GM12873 (cell line): Measurements from ENCODE around the gene ENOX1.

Source experiments
- CTCF ChIP-seq: IDR thresholded peaks from 2 replicates; pipeline ENCODE4 v1.5.1; 2012; ENCODE audit warnings: low read depth, mild to moderate bottlenecking, moderate library complexity, low read length, control low read depth; ENCODE audit not compliant: insufficient read depth; ENCODE audit errors: missing control alignments

The ENOX1 gene

GRCh38 chr13:43271152-43271551 is 515.6 kb downstream of the ENOX1 start:
- TF ChIP-seq CTCF: no peak

- TF ChIP-seq CTCF: no peak
Measured at GRCh38 chr13:43270130-43270830, 516.5 kb downstream of the ENOX1 start.

- TF ChIP-seq CTCF: no peak
Measured at GRCh38 chr13:43269037-43269481, 517.7 kb downstream of the ENOX1 start.

- TF ChIP-seq CTCF: no peak
Measured at GRCh38 chr13:43268632-43269031, 518.1 kb downstream of the ENOX1 start.

GRCh38 chr13:43267916-43268315 is 518.9 kb downstream of the ENOX1 start:
- TF ChIP-seq CTCF: no peak

GRCh38 chr13:43266936-43267615 is 519.7 kb downstream of the ENOX1 start:
- TF ChIP-seq CTCF: no peak

- no peak for TF ChIP-seq CTCF
Measured at GRCh38 chr13:43265028-43265427, 521.7 kb downstream of the ENOX1 start.
